Measurements from ENCODE around the gene C6.

DNA sequence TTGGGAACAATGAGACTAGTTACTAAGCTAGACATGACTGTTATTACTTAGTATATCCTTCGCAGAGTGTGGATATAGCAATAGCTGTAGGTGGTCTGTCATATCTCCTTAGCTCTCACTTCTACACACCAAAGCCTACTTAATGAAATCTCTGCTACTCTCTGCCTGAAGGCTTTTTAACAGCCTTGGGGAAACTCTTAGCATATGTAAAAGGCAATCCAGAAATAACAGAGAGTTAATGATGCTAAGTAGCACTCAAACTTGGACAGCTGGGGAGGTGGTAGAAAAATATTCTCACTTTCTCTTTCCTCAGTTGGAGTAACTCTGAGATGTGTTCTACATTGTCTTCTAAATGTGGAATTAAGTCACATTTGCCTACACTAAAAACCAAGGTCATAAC lies 30.2 kb upstream of the C6 start:
- no peak for TF ChIP-seq ZNF24 (IDR thresholded peaks at IDR 0.05)
- TF ChIP-seq STAT5B (CRISPR knock-in tag; IDR thresholded peaks at IDR 0.05) = no peak
- no peak for TF ChIP-seq ZNF230 (CRISPR knock-in tag; IDR thresholded peaks at IDR 0.05)
- no peak for TF ChIP-seq RAD51 (IDR thresholded peaks at IDR 0.05; ENCODE audit: borderline replicate concordance)
- TF ChIP-seq, protein P1, sequence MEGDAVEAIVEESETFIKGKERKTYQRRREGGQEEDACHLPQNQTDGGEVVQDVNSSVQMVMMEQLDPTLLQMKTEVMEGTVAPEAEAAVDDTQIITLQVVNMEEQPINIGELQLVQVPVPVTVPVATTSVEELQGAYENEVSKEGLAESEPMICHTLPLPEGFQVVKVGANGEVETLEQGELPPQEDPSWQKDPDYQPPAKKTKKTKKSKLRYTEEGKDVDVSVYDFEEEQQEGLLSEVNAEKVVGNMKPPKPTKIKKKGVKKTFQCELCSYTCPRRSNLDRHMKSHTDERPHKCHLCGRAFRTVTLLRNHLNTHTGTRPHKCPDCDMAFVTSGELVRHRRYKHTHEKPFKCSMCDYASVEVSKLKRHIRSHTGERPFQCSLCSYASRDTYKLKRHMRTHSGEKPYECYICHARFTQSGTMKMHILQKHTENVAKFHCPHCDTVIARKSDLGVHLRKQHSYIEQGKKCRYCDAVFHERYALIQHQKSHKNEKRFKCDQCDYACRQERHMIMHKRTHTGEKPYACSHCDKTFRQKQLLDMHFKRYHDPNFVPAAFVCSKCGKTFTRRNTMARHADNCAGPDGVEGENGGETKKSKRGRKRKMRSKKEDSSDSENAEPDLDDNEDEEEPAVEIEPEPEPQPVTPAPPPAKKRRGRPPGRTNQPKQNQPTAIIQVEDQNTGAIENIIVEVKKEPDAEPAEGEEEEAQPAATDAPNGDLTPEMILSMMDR (CRISPR knock-in tag; IDR thresholded peaks at IDR 0.05) = no peak
- TF ChIP-seq, protein P2, sequence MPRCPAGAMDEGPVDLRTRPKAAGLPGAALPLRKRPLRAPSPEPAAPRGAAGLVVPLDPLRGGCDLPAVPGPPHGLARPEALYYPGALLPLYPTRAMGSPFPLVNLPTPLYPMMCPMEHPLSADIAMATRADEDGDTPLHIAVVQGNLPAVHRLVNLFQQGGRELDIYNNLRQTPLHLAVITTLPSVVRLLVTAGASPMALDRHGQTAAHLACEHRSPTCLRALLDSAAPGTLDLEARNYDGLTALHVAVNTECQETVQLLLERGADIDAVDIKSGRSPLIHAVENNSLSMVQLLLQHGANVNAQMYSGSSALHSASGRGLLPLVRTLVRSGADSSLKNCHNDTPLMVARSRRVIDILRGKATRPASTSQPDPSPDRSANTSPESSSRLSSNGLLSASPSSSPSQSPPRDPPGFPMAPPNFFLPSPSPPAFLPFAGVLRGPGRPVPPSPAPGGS (CRISPR knock-in tag; IDR thresholded peaks at IDR 0.05) = no peak
- no peak for TF ChIP-seq PPARG (CRISPR knock-in tag; conservative IDR thresholded peaks at IDR 0.05)

Measured in HepG2 (cell line).